Eye (tissue), 1 donor: ENCODE results near the gene MCF2L2.
"Not testable (repeated sequence)": the region's sequence is repeated elsewhere in the genome, so short reads cannot be mapped to it uniquely, and the experiment has no call there.

Experiments used
- DNase-seq: peaks from one replicate; pipeline ENCODE4 v3.0.0-alpha.2; 2015

The MCF2L2 gene

GRCh38 chr3:183261151-183261724 is 167.2 kb downstream of the MCF2L2 start:
- DNase-seq = no peak

- no peak for DNase-seq
These were observed 168.1 kb downstream of the MCF2L2 start for GRCh38 chr3:183260167-183260904.

GRCh38 chr3:183259621-183260020 is 168.8 kb downstream of the MCF2L2 start:
- no peak for DNase-seq

- DNase-seq = no peak
These were observed 169.3 kb downstream of the MCF2L2 start for GRCh38 chr3:183259087-183259486.

GRCh38 chr3:183255348-183255730 is 173.1 kb downstream of the MCF2L2 start:
- DNase-seq = peak; percentile 42

GRCh38 chr3:183254487-183255347 is 173.7 kb downstream of the MCF2L2 start:
- DNase-seq = peak; percentile 85

GRCh38 chr3:183253528-183254486 is 174.6 kb downstream of the MCF2L2 start:
- peak; percentile 88 for DNase-seq

- DNase-seq = peak; percentile 69
These were observed 175.4 kb downstream of the MCF2L2 start, which contains the start of gene B3GNT5 for GRCh38 chr3:183252973-183253527. B3GNT5 (plus strand) TSS chr3:183253253; CDS start chr3:183269799, 16,546 bp downstream.

GRCh38 chr3:183252118-183252782 is 176.2 kb downstream of the MCF2L2 start:
- DNase-seq = no peak

- DNase-seq = no peak
These were observed 179.3 kb downstream of the MCF2L2 start for GRCh38 chr3:183249006-183249718.

GRCh38 chr3:183247011-183247589 is 181.3 kb downstream of the MCF2L2 start:
- no peak for DNase-seq

- no peak for DNase-seq
These were observed 183.4 kb downstream of the MCF2L2 start for GRCh38 chr3:183244981-183245476.

GRCh38 chr3:183244219-183244618 is 184.2 kb downstream of the MCF2L2 start:
- DNase-seq = no peak

GRCh38 chr3:183242431-183242830 is 186.0 kb downstream of the MCF2L2 start:
- no peak for DNase-seq

GRCh38 chr3:183239046-183239445 is 189.4 kb downstream of the MCF2L2 start:
- DNase-seq = no peak

- no peak for DNase-seq
These were observed 194.5 kb downstream of the MCF2L2 start for GRCh38 chr3:183233966-183234365.

GRCh38 chr3:183230826-183231225 is 197.6 kb downstream of the MCF2L2 start:
- DNase-seq = no peak

- not testable (repeated sequence) for DNase-seq
These were observed 198.2 kb downstream of the MCF2L2 start for GRCh38 chr3:183230251-183230650.

GRCh38 chr3:183229178-183229577 is 199.2 kb downstream of the MCF2L2 start:
- no peak for DNase-seq

- DNase-seq = no peak
These were observed 200.8 kb downstream of the MCF2L2 start for GRCh38 chr3:183227586-183227985.
